Measurements from ENCODE around the gene PPP1R13L.

GRCh38 chr19:45362291-45362690 is 42.6 kb downstream of the PPP1R13L start:
- TF ChIP-seq POLR2A (IDR thresholded peaks at IDR 0.05; ENCODE audit: low read length) (no peak), GATA1 (IDR thresholded peaks at IDR 0.05; ENCODE audit: low read depth, low read length) (no peak)

Measured in erythroblast (primary cell).